NB4 (cell line): Measurements from ENCODE around the gene ZNF600.
"Not testable (repeated sequence)": the region's sequence is repeated elsewhere in the genome, so short reads cannot be mapped to it uniquely, and the experiment has no call there.

Experiments
- DNase-seq: peaks from one replicate; pipeline ENCODE4 v3.0.0; 2010; ENCODE audit warnings: low read depth
- H3K4me3 ChIP-seq: one replicate; pipeline ENCODE4 v1.5.1; 2011; ENCODE audit warnings: mild to moderate bottlenecking, low read depth, low read length, moderate library complexity
- MYC ChIP-seq: IDR thresholded peaks from 2 replicates; pipeline ENCODE4 v1.6.1; 2011; ENCODE audit warnings: low read depth, low read length
- POLR2A ChIP-seq: IDR thresholded peaks from 2 replicates; pipeline ENCODE4 v1.6.1; 2011; ENCODE audit warnings: mild to moderate bottlenecking; ENCODE audit not compliant: insufficient read length; ENCODE audit errors: extremely low read depth
- TF ChIP-seq, protein P1 (sequence below): IDR thresholded peaks from 2 replicates; pipeline ENCODE4 v1.6.1; 2011; ENCODE audit warnings: low read depth, low read length
- TF ChIP-seq, protein P2 (sequence below): IDR thresholded peaks from one replicate; pipeline ENCODE4 v1.5.1; 2012; ENCODE audit warnings: low read depth, low read length

Gene ZNF600

DNA sequence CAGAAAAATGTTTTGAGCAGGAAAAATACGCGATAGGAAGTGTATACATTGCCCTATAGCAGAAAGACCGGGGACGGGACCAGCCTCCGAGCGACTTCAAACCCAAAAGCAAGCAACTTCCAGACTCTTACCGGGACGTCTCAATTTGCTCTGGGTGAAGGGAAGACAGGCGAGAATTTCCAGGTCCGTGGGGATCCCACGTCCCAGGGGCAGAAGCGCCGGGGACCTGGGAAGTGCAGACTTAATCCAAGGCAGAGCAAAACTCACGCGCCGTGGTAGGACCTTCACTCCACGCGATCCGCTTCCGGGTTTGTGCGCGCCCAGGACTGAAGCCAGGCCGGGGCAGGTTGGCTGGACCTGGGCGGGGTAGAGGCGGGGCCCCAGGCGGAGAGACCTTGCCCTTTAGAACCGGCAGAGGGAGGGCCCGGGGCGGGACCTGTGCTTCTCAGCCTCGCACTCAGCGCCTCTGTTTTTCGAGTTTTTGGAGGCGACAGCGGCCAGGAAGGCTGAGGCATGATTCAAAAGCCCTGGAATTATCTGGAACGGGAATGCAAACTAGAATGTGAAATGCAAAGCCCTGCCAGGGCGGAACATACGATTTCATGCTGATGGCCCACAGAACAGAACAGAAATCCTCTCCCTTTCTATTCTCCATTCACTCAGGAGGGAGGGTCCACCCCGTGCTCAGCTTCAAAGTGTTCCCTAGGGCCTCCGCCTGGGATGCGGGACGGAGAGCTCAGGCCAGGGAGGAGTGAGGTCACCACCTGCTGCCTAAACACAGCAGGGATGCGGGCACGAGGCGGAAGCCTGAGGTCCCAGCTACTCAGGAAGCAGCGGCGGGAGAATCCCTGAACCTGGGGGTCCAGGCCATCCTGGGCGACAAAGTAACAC, at the start of gene ZNF600:
Gene ZNF600, minus strand, starts transcription at position 328 of the 891 bp plus-strand sequence. CDS start 7,903 bp downstream, outside the sequence.
- TF ChIP-seq, protein P1, sequence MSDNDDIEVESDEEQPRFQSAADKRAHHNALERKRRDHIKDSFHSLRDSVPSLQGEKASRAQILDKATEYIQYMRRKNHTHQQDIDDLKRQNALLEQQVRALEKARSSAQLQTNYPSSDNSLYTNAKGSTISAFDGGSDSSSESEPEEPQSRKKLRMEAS = peak; percentile 66
- TF ChIP-seq MYC = 0 out of 2 replicates have a peak, but pooled peaks have one; percentile 33
- peak; percentile 57 for TF ChIP-seq POLR2A
- peak; percentile 87 for DNase-seq
- peak within 1 kb of the TSS; percentile 71 for H3K4me3 ChIP-seq

DNA sequence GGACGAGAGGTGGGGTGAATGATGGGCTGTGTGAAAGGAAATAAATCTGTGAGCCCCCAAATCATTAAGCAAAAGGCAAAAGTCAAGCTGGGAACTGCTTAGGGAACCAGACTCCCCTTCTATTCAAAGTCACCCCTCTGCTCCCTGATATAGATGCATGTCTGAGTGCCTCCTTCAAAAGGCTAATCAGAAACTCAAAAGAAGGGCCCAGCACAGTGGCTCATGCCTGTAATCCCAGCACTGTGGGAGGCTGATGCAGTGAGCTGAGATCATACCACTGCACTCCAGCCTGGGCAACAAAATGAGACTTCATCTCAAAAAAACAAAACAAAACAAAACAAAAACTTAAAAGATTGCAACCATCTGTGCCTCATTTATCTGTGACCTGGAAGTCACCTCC, 47.7 kb upstream of the ZNF600 start:
- H3K4me3 ChIP-seq = not testable (repeated sequence)

DNA sequence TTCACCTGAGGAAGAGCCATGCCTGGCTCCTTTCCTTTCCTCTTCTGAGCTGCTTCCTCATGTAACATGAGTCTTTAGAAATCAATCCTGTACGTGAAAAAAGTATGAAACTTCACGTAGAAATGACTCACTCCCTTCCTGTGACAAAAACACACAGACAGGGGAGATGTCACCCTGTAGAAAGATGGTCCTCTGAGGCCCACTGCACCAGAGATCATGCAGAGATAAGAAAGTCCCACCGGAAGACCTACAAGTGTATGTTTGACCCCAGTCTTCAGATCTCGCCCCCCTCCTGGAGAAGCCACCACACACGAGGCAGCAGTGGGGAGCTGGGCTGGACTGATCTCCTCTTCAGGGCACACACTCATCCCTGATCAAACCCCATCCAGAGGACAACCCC, 47.0 kb upstream of the ZNF600 start:
- DNase-seq, H3K4me3 ChIP-seq: not testable (repeated sequence)

More for the DNA sequence above, 47.7 kb upstream of the ZNF600 start:
- not testable (repeated sequence) for DNase-seq

DNA sequence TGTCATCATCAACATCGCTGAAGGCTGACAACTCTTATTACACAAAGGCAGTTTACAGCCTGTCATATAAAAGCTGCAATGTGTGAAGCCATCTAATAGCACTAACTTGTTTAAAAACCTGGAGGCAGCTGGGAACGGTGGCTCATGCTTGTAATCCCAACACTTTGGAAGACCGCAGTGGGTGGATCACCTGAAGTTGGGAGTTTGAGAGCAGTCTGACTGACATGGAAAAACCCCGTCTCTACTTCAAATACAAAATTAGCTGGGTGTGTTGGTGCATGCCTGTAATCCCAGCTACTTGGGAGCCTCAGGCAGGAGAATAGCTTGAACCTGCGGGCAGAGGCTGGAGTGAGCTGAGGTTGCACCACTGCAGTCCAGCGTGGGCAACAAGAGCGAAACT, 43.3 kb upstream of the ZNF600 start:
- DNase-seq, H3K4me3 ChIP-seq: not testable (repeated sequence)

DNA sequence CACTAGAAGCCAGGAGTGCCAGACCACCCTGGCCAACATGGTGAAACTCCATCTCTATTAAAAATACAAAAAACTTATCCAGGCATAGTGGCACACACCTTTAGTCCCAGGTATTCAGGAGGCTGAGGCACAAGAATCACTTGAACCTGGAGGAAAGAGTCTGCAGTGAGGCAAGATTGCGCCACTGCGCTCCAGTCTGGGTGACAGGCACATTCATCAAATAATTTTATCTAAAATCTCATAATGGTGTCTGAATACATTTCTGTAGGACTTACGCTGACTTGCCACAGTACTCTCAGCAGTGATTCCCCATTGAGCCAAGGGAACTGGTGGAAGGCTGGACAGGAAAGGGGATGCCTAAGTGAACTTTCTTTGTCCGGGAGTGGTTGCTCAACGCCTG, 39.2 kb upstream of the ZNF600 start:
- H3K4me3 ChIP-seq = no peak overlapping the region
- TF ChIP-seq POLR2A (no peak), MYC (no peak)
- TF ChIP-seq, protein P2, sequence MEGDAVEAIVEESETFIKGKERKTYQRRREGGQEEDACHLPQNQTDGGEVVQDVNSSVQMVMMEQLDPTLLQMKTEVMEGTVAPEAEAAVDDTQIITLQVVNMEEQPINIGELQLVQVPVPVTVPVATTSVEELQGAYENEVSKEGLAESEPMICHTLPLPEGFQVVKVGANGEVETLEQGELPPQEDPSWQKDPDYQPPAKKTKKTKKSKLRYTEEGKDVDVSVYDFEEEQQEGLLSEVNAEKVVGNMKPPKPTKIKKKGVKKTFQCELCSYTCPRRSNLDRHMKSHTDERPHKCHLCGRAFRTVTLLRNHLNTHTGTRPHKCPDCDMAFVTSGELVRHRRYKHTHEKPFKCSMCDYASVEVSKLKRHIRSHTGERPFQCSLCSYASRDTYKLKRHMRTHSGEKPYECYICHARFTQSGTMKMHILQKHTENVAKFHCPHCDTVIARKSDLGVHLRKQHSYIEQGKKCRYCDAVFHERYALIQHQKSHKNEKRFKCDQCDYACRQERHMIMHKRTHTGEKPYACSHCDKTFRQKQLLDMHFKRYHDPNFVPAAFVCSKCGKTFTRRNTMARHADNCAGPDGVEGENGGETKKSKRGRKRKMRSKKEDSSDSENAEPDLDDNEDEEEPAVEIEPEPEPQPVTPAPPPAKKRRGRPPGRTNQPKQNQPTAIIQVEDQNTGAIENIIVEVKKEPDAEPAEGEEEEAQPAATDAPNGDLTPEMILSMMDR = no peak
- TF ChIP-seq, protein P1 = no peak
- DNase-seq = no peak

DNA sequence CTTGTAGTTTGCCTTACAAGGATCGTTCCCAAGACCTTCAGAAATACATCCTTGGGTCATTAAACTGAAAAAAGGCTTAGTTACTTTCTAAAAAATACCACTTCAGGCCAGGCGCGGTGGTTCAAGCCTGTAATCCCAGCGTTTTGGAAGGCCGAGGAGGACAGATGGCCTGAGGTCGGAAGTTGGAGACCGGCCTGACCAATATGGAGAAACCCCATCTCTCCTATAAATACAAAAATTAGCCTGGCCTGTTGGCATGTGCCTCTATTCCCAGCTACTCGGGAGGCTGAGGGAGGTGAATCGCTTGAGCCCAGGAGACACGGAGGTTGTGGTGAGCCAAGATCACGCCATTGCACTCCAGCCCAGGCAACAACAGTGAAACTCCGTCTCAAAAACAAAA, 37.1 kb upstream of the ZNF600 start:
- no peak overlapping the region for H3K4me3 ChIP-seq
- TF ChIP-seq POLR2A (no peak), MYC (no peak)
- TF ChIP-seq, protein P1 = no peak
- DNase-seq = no peak

DNA sequence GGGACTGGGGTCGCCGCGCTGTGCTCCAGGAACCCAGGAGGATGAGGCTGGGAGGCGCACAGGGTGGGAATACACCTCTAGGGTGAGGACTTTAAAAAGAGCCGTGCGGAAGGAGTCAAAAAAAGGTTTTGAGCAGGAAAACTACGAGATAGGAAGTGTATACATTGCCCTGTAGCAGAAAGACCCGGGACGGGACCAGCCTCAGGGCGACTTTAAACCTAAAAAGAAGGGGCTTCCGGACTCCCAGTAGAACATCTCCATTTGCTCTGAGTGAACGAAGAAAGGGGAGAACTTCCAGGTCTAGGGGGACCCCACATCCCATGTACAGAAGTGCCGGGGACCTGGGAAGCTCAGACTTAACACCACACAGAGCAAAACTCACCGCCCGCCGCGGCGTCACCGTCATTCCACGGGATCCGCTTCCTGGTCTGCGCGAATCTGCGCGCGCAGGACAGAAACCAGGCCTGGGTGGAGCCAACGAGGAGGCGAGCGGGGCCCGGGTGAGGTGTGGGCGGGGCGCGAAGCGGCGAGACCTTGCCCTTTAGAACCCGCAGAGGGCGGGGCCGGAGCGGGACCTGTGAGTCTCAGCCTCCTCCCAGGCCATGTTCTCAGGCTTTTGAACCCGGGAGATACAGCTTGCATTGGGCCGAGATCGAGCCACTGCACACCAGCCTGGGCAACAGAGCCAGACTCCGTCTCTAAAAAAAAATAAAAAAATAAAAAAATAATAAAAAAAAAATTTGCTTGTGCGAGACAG, 34.8 kb upstream of the ZNF600 start, which contains the start of gene ZNF28:
Gene ZNF28, minus strand, starts transcription at position 430 of the 757 bp plus-strand sequence. CDS start 3,675 bp downstream, outside the sequence.
- H3K4me3 ChIP-seq = peak within 1 kb of the TSS; percentile 81
- peak; percentile 75 for DNase-seq
- peak; percentile 54 for TF ChIP-seq POLR2A

DNA sequence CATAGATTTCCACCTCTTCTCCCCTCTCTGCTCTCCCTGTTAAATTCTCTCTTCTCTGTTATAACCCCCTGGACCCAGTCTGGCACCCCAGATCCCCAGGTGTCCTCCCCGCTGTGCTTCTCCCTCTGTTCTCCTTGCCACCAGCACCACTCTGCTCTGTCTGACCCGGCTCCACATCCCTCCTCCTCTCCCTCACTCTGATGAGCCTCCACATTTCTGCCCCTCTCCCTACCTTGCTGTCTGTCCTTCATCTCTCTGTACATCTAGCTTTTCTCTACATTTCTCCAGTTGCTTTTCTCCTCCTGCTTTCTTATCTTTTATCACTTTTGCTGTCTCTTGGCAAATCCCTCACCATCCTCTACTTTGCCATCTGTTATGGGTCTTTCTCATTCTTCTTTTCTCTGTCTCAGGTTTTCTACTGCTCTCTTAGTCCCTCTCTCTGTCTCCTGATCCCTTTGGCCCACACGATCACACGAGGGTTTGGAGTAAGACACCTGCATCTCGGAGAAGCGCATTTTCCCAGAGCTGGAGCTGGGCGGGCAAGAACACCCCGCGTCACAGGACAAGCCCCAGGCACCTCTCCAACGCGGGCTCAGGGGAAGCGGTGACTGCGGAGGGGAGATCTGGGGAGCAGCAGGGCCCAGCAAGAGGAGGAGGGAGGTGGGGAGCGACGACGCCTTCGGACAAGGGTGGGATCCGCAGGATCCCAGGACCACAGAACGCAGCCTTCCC, 34.0 kb upstream of the ZNF600 start:
- peak; percentile 46 for DNase-seq
- H3K4me3 ChIP-seq = peak overlapping the region; percentile 81

DNA sequence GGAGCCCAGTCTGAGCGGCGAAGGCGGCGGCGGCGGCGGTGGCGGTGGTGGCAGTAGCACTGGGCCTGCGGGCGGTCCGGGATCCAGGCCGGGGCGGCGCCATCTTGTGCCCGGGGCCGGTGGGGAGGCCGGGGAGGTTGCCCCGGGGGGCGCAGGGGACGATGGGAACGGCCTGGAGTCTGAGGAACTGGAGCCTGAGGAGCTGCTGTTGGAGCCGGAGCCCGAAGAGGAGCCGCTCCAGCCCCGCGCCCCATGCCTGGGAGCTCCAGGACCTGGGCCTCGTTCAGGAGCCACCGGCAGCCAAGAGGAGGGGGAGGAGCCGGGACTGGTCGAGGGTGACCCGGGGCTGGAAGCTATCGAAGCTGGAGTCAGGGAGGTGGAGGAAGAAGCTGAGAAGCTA, 23.2 kb upstream of the ZNF600 start:
- DNase-seq = no peak
- TF ChIP-seq, protein P2 = no peak
- TF ChIP-seq MYC = no peak
- TF ChIP-seq POLR2A = no peak
- H3K4me3 ChIP-seq = no peak overlapping the region

DNA sequence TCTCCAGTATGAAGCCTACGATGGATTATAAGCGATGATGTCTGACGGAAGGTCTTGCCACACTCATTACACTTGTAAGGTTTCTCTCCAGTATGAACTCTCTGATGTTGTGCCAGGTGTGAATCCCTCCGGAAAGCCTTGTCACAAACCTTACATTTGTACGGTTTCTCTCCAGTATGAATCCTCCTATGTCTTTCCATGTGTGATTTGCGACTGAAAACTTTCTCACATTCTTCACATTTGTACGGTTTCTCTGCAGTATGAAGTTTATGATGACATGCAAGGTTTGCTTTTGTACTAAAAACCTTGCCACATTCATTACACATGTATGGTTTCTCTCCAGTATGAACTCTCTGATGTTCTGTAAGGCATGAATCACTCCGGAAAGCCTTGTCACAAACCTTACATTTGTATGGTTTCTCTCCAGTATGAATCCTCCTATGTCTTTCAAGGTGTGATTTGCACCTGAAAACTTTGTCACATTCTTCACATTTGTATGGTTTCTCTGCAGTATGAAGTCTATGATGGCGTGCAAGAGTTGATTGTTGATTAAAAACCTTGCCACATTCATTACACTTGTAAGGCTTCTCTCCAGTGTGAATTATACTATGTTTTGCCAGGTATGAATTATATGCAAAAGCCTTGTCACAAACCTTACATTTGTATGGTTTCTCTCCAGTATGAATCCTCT, 13.5 kb upstream of the ZNF600 start:
- DNase-seq, H3K4me3 ChIP-seq: not testable (repeated sequence)
